Right atrium auricular region (tissue), 2 donors: Measurements from ENCODE around the gene MED12L. TPM values are rescaled to one million over a fixed set of nuclear protein-coding genes. Genes with fewer than 3 reads are reported as not detected.

Experiments
- DNase-seq: peaks from one replicate; pipeline ENCODE4 v3.0.0-alpha.2; 2019; ENCODE audit warnings: low spot score
- H3K27ac ChIP-seq, 2 donors: fragments of 200-600 bp; sonication (generic); 1 replicate in 1 of 2; 2 replicates in 1 of 2; pipeline ENCODE4 v1.5.1; 2016 to 2019
- H3K27me3 ChIP-seq, 2 donors: fragments of 200-600 bp; sonication (generic); one replicate each; pipeline versions ENCODE4 v1.5.1 to v1.6.0; 2017 to 2019
- H3K36me3 ChIP-seq: fragments of 200-600 bp; sonication (generic); one replicate; pipeline ENCODE4 v1.5.1; 2016
- H3K4me1 ChIP-seq, 2 donors: fragments of 200-600 bp; sonication (generic); one replicate each; pipeline versions ENCODE4 v1.5.1 to v1.6.0; 2017 to 2019
- H3K4me3 ChIP-seq, 2 donors: fragments of 200-600 bp; sonication (generic); 1 replicate in 1 of 2; 2 replicates in 1 of 2; pipeline ENCODE4 v1.5.1; 2017 to 2019; ENCODE audit warnings: mild to moderate bottlenecking in 1 of 2, moderate library complexity in 1 of 2
- H3K9me3 ChIP-seq, 2 donors: fragments of 200-600 bp; sonication (generic); one replicate each; pipeline ENCODE4 v1.5.1; 2019
- CTCF ChIP-seq, 2 donors: fragments of 200-600 bp; sonication (generic); IDR thresholded peaks; one replicate each; pipeline ENCODE4 v1.5.1; 2019; ENCODE audit warnings: antibody characterized with exemption in 2 of 2
- total RNA-seq, 2 donors: library from RNA; depleted of rRNA; stranded (reverse); fragments of >200 nt; gene quantifications; one replicate each; pipeline ENCODE4 v1.1.0, GENCODE V29; 2016

Gene MED12L
- total RNA-seq, 2 donors from 2014 or later: 0.07 to 0.35 TPM

GRCh38 chr3:151093905-151094304 is 8.4 kb downstream of the MED12L start:
- Histone ChIP-seq H3K4me3 (no peak overlapping the region), H3K36me3 (no peaks in the 10 kb centered on the region), H3K9me3 (no peaks in the 10 kb centered on the region), H3K4me1 (no peaks in the 10 kb centered on the region), H3K27ac (no peak overlapping the region), H3K27me3 (no peaks in the 10 kb centered on the region)
- no peak for TF ChIP-seq CTCF (IDR thresholded peaks at IDR 0.05)
- DNase-seq: no peak

DNA sequence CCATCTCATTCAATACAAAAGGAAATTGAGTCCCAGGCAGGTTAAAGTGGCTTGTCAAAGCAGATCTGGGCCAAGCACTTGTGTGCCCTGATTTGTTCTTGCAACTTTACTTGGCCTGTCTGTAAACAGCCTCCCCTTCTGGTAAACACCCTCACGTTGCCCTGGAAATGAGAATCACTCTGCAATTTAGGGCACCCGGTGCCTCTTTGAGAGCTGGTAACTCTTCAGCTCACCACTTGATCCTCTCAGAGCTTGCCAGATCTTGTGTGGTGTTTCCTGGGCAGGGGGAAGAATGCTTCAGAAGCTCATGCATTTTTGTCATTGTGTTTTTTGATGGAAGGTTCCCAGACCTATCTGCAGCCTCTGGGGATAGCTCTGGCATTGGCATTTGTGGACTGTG is 11.3 kb downstream of the MED12L start:
- no peak for TF ChIP-seq CTCF (IDR thresholded peaks at IDR 0.05)
- no peaks in the 10 kb centered on the region for H3K4me1 ChIP-seq
- H3K4me3 ChIP-seq: no peak overlapping the region
- no peaks in the 10 kb centered on the region for H3K9me3 ChIP-seq
- no peaks in the 10 kb centered on the region for H3K36me3 ChIP-seq
- no peak for DNase-seq
- H3K27me3 ChIP-seq: no peaks in the 10 kb centered on the region
- H3K27ac ChIP-seq: no peak overlapping the region

DNA sequence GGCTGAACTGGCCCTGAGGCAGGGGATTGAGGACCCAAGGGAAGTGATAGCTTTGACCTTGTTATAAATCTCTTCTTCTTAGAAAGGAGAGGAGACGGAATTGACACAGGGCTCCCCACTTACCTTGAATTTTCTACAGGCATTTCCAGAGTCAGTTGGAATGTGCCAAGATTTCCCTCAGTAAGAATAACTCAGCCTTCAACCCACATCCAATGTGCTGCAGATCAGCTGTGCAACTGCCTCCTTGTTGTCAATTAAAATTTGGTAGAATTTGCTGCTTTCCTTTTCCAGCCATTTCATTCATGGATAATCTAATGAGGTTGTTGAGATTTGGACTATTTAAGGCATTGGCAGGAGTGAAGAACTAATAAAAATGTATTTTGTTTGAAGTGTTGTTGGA is 14.6 kb downstream of the MED12L start:
- Histone ChIP-seq H3K4me1 (no peaks in the 10 kb centered on the region), H3K27me3 (no peaks in the 10 kb centered on the region), H3K9me3 (no peaks in the 10 kb centered on the region), H3K27ac (no peak overlapping the region), H3K36me3 (no peaks in the 10 kb centered on the region), H3K4me3 (no peak overlapping the region)
- no peak for DNase-seq
- no peak for TF ChIP-seq CTCF (IDR thresholded peaks at IDR 0.05)

DNA sequence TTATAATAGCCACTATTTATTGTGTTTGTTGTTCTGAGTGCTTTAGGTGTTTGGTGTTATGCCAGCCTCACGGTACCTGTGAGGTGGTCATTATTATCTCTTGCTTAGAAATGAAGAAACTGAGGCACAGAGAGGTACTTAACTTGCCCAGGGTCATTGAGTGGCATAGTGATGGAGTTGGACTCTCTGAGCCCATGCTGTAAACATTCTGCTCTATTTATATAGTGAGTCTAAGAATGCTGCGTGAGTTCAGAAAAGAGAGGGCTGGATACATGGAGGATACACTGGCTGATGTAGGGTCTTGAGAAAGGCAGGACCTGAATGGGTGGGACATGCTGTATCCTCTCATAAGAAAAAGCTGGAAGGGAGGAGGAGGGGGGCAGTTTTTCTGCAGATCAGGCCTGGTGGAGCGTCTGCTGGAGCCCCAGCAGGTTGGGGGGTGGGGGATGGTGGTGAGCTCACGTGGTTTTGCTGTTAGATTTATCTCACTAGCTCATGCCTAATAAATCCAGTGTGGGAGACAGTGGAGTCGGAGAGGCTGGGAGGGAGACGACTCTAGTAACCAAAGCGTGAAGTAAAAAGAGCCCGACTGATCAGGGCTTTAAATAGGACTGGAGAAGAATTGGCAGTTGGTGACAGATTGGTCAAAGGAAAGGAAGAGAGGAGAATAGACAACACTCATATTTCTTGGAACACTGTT is 16.0 kb downstream of the MED12L start:
- TF ChIP-seq CTCF (IDR thresholded peaks at IDR 0.05): no peak
- no peak for DNase-seq

GRCh38 chr3:151106311-151106710 is 20.8 kb downstream of the MED12L start:
- Histone ChIP-seq H3K36me3 (no peaks in the 10 kb centered on the region), H3K9me3 (no peaks in the 10 kb centered on the region), H3K27me3 (no peaks in the 10 kb centered on the region), H3K4me3 (no peak overlapping the region), H3K27ac (no peak overlapping the region), H3K4me1 (no peaks in the 10 kb centered on the region)
- DNase-seq: no peak
- TF ChIP-seq CTCF (IDR thresholded peaks at IDR 0.05): no peak

More for the DNA sequence above, 16.0 kb downstream of the MED12L start:
- no peaks in the 10 kb centered on the region for H3K4me1 ChIP-seq
- no peaks in the 10 kb centered on the region for H3K9me3 ChIP-seq
- no peak overlapping the region for H3K27ac ChIP-seq
- no peak overlapping the region for H3K4me3 ChIP-seq
- no peaks in the 10 kb centered on the region for H3K36me3 ChIP-seq
- no peaks in the 10 kb centered on the region for H3K27me3 ChIP-seq

DNA sequence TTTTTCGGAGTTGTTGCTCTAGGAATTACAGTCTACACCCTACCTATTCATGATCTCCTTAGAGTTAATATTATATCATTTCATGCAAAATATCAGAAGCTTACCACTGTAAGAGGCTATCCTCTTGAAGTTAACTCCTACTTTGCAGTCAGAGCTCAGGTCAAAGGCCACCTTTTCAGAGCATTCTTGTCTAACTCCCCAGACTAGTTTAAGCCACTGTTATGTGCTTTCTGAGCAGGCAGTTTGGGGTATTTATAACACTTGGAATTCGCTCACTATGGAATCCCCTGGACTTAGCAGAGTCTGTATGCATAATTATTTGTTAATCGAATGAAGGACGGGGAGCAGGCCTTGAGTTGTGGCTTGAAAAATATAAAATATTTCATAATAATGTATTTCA is 21.7 kb downstream of the MED12L start:
- no peak overlapping the region for H3K27ac ChIP-seq
- no peaks in the 10 kb centered on the region for H3K4me1 ChIP-seq
- H3K36me3 ChIP-seq: no peaks in the 10 kb centered on the region
- no peak for TF ChIP-seq CTCF (IDR thresholded peaks at IDR 0.05)
- no peaks in the 10 kb centered on the region for H3K27me3 ChIP-seq
- no peak overlapping the region for H3K4me3 ChIP-seq
- no peaks in the 10 kb centered on the region for H3K9me3 ChIP-seq
- DNase-seq: no peak
